NCI-H1092 (cell line): ENCODE results near the gene SERPINB10.
A peak's percentile ranks its signal among the peaks of the same experiment; 100 is the strongest.

ENCODE experiments used
- DNase-seq: peaks from one replicate; lab custom pipeline; 2025; lab: John Stamatoyannopoulos, UW

The SERPINB10 gene

DNA sequence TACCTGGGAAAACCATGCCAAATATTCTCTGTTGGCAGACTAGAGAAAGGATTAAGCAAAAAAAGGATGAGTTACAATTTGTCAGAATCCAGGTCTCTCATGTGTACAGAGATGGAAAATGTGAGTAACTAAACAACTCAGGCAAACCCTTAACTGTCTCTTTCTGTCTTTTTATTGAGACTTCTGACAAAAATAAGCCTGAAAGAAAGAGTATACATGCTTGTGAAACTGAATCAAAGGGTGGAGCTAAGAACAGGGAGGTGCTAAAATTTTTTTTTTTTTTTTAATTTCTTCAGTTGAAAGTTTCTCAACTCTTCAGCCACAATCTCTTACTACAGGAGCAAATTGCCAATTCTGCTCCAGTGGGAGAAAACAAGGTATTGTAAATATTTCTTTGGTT, at the start of gene SERPINB10:
TSS of gene SERPINB10 (plus strand) at position 295 of the 400 bp plus-strand sequence. CDS start 7,553 bp downstream, outside the sequence.
- DNase-seq = no peak

GRCh38 chr18:63858456-63858855, 49.3 kb upstream of the SERPINB10 start:
- no peak for DNase-seq

DNA sequence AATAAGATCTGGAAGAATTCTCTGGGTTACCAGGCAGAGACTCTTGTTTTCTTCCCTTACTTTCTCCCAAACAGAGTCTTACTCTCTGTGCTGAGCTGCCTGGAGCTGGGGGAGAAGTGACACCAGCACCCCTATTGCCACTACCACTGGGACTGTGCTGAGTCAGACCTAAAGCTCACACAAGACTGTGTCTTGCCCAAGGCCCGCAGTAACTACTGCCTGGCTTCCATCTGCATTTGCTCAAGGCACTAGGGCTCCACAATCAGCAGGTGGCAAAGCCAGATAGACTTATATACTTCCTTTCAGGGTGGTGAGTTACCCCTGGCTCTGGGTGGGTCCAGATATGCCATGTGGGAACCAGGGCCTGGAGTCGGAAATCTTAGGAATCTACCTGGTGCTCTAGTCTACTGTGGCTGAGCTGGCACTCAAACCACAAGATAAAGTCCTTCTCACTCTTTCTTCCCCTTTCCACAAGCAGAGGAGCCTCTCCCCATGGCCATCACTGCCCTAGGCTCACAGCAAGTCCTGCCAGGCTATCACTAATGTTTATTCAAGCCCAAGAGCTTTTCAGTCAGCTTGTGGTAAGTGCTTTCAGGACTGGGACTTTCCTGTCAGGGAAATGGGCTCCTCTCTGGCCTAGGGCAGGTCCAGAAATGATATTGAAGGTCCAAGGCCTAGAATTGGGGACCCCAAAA, 47.8 kb upstream of the SERPINB10 start:
- DNase-seq = no peak

- no peak for DNase-seq
Observed at GRCh38 chr18:63860531-63860930, 47.2 kb upstream of the SERPINB10 start.

DNA sequence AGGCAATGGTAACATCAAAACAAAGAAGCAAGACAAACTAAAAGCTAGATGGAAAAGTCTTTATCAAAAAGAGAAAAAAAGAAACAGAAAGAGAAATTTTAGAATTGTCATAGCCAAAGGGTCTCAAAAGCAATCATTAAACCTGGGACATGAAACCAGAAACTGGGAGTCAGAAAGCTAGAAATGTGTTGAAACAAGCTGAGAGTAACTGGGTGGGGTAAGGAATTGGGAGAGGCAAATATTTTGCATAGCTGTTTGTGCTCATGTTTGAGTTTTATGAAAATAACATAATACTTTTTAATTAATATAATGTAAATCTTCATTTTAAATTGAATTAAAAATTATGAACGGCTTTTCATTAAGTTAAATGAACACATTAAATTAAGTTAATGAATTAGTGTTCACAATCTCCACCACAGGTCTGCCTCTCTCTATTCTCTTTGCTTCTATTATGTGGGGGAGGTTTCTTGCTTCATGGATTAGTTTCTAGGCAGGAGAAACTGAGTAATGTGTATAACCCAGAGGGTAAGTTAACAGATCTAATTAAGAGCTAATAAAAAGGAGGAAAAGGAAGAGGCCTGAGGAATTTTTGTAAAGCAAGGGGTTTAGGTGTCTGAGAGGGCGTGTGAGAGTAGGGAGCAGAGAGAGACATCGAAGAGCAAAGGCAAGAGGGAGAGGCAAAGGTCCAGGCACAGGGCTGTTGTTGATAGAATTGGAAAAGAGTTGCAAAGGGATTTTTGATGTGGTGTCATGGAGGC, 40.2 kb upstream of the SERPINB10 start:
- no peak for DNase-seq

- no peak for DNase-seq
Observed at GRCh38 chr18:63868546-63868945, 39.2 kb upstream of the SERPINB10 start.

- DNase-seq = no peak
Observed at GRCh38 chr18:63869374-63869773, 38.4 kb upstream of the SERPINB10 start.

DNA sequence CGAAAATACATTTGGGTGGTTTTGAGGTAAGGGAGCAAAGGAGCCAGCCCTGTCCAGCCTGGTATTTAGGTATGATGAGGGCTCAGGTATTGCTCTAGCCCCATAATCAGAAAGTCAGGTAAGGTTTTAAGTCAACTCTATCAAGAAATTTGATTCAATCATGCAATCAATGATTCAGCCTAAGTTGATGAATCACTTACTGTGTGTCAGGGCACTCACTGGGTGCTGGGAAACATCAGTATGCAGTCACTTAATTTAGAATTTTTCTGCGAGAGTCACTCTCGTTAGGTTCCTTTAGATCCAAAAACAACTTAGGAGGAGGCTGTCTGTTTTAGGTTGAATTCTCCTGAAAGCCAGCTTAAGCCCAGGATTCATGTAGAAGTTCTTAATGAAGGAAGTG, 37.9 kb upstream of the SERPINB10 start:
- DNase-seq = no peak

- DNase-seq = no peak
Observed at GRCh38 chr18:63871836-63872235, 35.9 kb upstream of the SERPINB10 start.

DNA sequence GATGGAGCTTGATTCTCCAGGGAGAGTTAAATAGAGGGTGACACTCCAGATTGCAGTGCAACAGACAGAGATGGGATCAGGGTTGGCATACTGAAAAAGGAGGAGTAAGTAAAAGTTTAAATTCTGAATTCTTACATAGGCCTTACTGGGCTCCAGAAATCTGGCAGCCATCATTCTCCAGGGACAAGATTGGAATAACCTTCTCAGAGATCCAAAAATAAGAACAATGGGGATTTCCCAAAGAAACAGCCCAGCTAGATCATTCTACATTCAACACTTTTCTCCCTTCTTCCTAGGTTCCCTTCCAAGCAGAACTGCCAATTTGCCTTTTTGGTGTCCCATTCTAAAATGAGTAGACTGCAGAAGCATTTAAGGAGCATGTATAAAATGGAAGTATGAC, 35.2 kb upstream of the SERPINB10 start:
- DNase-seq = no peak

DNA sequence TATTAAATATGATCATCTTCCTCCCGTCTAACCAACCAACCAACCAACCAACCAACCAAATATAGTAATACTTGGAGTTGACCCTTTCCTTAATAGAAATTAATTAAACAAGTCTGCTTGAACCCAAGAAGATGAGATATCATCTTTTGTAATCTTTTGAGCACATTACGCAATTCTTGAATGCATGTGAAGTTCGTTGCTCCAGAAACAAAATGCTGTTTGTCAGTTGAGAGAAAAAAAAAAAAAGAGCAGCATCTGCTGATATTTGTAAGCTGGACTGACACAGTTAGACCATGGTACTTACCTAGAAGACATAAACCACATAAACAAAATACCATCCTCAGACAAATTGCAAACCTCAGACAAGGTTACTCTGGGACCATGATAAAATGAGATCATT, 29.4 kb upstream of the SERPINB10 start:
- no peak for DNase-seq

DNA sequence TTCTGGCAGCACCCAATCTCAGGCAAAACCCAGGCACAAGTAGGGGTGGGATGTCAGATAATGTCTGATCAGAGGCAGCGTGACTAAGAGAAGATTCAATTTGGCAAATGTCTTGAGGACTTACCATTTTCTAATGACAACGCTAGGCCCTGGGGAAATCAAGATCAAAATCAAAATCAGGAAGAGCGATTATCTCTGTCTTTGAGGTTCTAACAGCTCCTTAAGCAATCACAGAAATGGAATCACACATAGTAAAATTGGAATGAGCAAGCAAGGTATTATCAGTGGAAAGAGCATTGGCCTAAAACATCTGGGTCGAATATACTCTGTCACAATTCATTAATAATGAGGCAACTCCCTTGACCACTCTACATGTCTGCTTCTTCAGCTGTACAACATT, 28.8 kb upstream of the SERPINB10 start:
- no peak for DNase-seq

- DNase-seq = no peak
Observed at GRCh38 chr18:63879709-63880108, 28.0 kb upstream of the SERPINB10 start.

- DNase-seq = no peak
Observed at GRCh38 chr18:63881851-63882250, 25.9 kb upstream of the SERPINB10 start.

GRCh38 chr18:63882333-63883141, 25.2 kb upstream of the SERPINB10 start:
- no peak for DNase-seq

DNA sequence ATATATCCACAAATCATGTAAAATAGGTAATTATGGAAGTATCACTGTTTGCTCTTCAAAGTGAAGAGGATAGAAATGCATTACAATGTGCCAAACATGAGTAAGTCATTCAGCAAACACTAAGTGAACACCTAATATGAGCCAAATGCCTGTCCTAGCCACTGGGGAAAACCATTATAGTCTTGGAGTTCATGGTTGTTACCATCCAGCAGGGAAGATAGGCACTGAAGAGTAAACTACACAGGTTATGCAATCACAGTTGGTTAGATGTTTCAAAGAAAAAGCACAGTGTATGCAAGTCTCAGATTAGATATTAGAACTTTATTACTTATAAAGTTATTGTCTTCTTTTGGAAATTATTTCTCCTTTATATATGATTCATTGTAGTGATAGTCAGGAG, 24.1 kb upstream of the SERPINB10 start:
- DNase-seq = no peak

DNA sequence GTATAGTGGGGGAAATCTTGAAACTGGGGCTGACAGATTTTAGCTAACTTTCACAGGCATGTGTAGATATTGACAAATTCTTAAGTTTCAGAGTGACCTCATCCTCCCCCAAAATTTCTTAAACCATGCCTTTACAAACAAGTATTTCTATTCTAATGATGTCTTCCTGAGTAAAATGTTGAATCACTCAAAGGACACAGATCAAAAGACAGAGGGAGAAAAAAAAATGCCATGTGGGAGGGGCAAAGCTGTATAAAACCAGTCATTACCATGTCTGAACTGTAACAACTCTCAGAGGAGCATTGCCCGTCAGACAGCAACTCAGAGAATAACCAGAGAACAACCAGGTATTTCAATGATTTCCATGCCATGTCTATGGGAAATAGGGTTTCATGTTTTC, 20.3 kb upstream of the SERPINB10 start, which contains the start of gene SERPINB2:
TSS of gene SERPINB2 (plus strand) at position 282 of the 400 bp plus-strand sequence. CDS start 3,740 bp downstream, outside the sequence.
- DNase-seq = no peak

- DNase-seq = no peak
Observed at GRCh38 chr18:63888470-63889190, 19.1 kb upstream of the SERPINB10 start.

GRCh38 chr18:63889626-63890025, 18.1 kb upstream of the SERPINB10 start:
- no peak for DNase-seq

- DNase-seq = no peak
Observed at GRCh38 chr18:63890237-63890949, 17.4 kb upstream of the SERPINB10 start.

DNA sequence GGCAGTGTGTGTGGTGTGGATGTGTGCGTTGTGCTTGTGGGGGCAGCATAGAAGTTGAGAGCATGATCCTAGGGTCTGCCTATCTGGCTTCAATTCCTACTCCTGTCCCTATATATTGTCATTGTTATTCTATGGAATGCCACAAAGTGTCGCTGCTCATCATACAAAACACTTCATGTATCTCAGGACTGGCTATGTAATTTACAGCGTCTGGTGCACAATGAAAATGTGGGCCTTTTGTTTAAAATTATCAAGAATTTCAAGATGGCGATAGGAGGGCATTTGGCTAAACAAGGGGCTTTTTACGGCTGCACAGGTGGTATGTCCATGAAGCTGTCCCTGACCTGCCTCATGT, 16.8 kb upstream of the SERPINB10 start:
- DNase-seq = peak; percentile 22
